Measurements from ENCODE around the gene GSTM3. TPM values are rescaled to one million over a fixed set of nuclear protein-coding genes. Genes with fewer than 3 reads are reported as not detected.

Gene GSTM3
- total and polyA plus RNA-seq, 9 of the 15 experiments (the other 6 are each of a cell fraction or from before 2014, with no cell fraction given), result 3.9 to 24.5 (median 9.4) TPM

DNA sequence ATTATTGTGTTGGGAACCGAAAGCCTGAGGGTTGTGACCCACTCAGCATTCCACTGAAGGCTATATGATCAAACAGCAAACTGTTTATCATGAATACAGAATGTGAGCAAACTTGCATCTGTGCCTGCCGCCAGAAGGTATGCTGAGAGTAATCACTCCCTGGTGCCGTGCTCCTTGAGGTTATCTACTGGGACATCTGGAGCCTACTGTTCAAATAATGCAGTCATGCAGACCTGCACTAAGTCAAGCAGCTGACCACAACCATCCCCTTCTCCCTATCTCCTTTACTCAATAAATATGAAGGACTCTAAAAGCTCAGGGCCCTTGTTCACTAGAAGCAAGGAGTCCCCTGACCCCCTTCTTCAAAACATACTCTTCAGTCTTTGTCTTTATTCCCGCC is 15.3 kb downstream of the GSTM3 start (continued):
- TF ChIP-seq FOS (IDR thresholded peaks at IDR 0.05; ENCODE audit: extremely low read depth, insufficient read length) (no peak), XRCC5 (IDR thresholded peaks at IDR 0.05; ENCODE audit: low read depth, low read length) (no peak), HLTF (IDR thresholded peaks at IDR 0.05) (0 out of 2 replicates have a peak, but pooled peaks have one; percentile 33), ZNF644 (tag; IDR thresholded peaks at IDR 0.05; ENCODE audit: low read depth) (0 out of 2 replicates have a peak, but pooled peaks have one; percentile 41), MTA3 (IDR thresholded peaks at IDR 0.05; ENCODE audit: borderline replicate concordance) (peak; percentile 83; the same call in 1 of the 2 replicates), KLF16 (IDR thresholded peaks at IDR 0.05) (peak; percentile 78), CREM (IDR thresholded peaks at IDR 0.05; ENCODE audit: low read depth) (peak; percentile 51), NRF1 (conservative IDR thresholded peaks at IDR 0.05 in 1 of 2, IDR thresholded peaks at IDR 0.05 in 1 of 2) (0 out of 4 replicates have a peak, but pooled peaks of 1 of the 2 experiments have one; percentile 16), CBFA2T2 (conservative IDR thresholded peaks at IDR 0.05) (peak; percentile 95), CBX5 (IDR thresholded peaks at IDR 0.05; ENCODE audit: borderline replicate concordance, low read depth) (0 out of 2 replicates have a peak, but pooled peaks have one; percentile 23), ARID2 (IDR thresholded peaks at IDR 0.05) (no peak), TCF3 (CRISPR knock-in tag; IDR thresholded peaks at IDR 0.05) (peak; percentile 96), CBX3 (IDR thresholded peaks at IDR 0.05; ENCODE audit: borderline replicate concordance in 1 of 2, low read length in 2 of 2) (peak in 1 of 2 experiments; percentile 71; a peak in 2 of 3 replicates), CTBP1 (IDR thresholded peaks at IDR 0.05; ENCODE audit: borderline replicate concordance) (peak; percentile 88), SMARCA4 (IDR thresholded peaks at IDR 0.05) (peak; percentile 89)
- TF ChIP-seq, protein P1, sequence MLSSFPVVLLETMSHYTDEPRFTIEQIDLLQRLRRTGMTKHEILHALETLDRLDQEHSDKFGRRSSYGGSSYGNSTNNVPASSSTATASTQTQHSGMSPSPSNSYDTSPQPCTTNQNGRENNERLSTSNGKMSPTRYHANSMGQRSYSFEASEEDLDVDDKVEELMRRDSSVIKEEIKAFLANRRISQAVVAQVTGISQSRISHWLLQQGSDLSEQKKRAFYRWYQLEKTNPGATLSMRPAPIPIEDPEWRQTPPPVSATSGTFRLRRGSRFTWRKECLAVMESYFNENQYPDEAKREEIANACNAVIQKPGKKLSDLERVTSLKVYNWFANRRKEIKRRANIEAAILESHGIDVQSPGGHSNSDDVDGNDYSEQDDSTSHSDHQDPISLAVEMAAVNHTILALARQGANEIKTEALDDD (IDR thresholded peaks at IDR 0.05), result peak; percentile 54
- TF ChIP-seq, protein P2, sequence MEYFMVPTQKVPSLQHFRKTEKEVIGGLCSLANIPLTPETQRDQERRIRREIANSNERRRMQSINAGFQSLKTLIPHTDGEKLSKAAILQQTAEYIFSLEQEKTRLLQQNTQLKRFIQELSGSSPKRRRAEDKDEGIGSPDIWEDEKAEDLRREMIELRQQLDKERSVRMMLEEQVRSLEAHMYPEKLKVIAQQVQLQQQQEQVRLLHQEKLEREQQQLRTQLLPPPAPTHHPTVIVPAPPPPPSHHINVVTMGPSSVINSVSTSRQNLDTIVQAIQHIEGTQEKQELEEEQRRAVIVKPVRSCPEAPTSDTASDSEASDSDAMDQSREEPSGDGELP (CRISPR knock-in tag; IDR thresholded peaks at IDR 0.05; ENCODE audit: borderline replicate concordance), result peak; percentile 45
- TF ChIP-seq, protein P3, sequence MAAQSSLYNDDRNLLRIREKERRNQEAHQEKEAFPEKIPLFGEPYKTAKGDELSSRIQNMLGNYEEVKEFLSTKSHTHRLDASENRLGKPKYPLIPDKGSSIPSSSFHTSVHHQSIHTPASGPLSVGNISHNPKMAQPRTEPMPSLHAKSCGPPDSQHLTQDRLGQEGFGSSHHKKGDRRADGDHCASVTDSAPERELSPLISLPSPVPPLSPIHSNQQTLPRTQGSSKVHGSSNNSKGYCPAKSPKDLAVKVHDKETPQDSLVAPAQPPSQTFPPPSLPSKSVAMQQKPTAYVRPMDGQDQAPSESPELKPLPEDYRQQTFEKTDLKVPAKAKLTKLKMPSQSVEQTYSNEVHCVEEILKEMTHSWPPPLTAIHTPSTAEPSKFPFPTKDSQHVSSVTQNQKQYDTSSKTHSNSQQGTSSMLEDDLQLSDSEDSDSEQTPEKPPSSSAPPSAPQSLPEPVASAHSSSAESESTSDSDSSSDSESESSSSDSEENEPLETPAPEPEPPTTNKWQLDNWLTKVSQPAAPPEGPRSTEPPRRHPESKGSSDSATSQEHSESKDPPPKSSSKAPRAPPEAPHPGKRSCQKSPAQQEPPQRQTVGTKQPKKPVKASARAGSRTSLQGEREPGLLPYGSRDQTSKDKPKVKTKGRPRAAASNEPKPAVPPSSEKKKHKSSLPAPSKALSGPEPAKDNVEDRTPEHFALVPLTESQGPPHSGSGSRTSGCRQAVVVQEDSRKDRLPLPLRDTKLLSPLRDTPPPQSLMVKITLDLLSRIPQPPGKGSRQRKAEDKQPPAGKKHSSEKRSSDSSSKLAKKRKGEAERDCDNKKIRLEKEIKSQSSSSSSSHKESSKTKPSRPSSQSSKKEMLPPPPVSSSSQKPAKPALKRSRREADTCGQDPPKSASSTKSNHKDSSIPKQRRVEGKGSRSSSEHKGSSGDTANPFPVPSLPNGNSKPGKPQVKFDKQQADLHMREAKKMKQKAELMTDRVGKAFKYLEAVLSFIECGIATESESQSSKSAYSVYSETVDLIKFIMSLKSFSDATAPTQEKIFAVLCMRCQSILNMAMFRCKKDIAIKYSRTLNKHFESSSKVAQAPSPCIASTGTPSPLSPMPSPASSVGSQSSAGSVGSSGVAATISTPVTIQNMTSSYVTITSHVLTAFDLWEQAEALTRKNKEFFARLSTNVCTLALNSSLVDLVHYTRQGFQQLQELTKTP (IDR thresholded peaks at IDR 0.05; ENCODE audit: low read depth in 1 of 2, partially characterized antibody in 2 of 2), result peak in 1 of 2 experiments; percentile 55
- TF ChIP-seq, protein P4, sequence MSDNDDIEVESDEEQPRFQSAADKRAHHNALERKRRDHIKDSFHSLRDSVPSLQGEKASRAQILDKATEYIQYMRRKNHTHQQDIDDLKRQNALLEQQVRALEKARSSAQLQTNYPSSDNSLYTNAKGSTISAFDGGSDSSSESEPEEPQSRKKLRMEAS (CRISPR knock-in tag; IDR thresholded peaks at IDR 0.05), result peak; percentile 37; the same call in 1 of the 2 replicates
- TF ChIP-seq, protein P5, sequence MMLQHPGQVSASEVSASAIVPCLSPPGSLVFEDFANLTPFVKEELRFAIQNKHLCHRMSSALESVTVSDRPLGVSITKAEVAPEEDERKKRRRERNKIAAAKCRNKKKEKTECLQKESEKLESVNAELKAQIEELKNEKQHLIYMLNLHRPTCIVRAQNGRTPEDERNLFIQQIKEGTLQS (IDR thresholded peaks at IDR 0.05), result peak; percentile 57; the same call in 1 of the 2 replicates
- TF ChIP-seq, protein P5 (CRISPR knock-in tag; conservative IDR thresholded peaks at IDR 0.05), result 0 out of 2 replicates have a peak, but pooled peaks have one; percentile 36
- TF ChIP-seq, protein P6, sequence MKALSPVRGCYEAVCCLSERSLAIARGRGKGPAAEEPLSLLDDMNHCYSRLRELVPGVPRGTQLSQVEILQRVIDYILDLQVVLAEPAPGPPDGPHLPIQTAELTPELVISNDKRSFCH (CRISPR knock-in tag; IDR thresholded peaks at IDR 0.05), result no peak
- TF ChIP-seq, protein P6 (tag; IDR thresholded peaks at IDR 0.05), result peak; percentile 33; the same call in 1 of the 2 replicates
